OCI-LY7 (cell line): ENCODE results near the gene SND1. TPM values are rescaled to one million over a fixed set of nuclear protein-coding genes. Genes with fewer than 3 reads are reported as not detected.

Experiments used
- BruUV-seq: library from RNA; stranded (reverse); fragments of 400-500 nt; replicated peaks from 2 replicates; lab custom pipeline; 2021; lab: Mats Ljungman, UMichigan
- CTCF ChIA-PET: fragments of 300-600 bp; sonication (Branson Sonifier 250); formaldehyde crosslinking; loops from one replicate; lab custom pipeline; 2022; ENCODE audit warnings: antibody characterized with exemption; ENCODE audit not compliant: unreplicated experiment; lab: Charles Lee
- POLR2A ChIA-PET: fragments of 300-600 bp; sonication (Branson Sonifier 250); formaldehyde crosslinking; loops from one replicate; lab custom pipeline; 2022; ENCODE audit warnings: antibody characterized with exemption; lab: Charles Lee
- DNase-seq: peaks from one replicate; pipeline ENCODE4 v3.0.0-alpha.2; 2015; ENCODE audit warnings: low spot score
- H2AFZ ChIP-seq: fragments of 200-600 bp; sonication (generic), shearing (Covaris generic); 2 replicates; pipeline ENCODE4 v1.6.1; 2014; ENCODE audit warnings: mild to moderate bottlenecking, antibody characterized with exemption, low read length, moderate library complexity
- H3K27ac ChIP-seq: fragments of 200-600 bp; sonication (generic); 2 replicates; pipeline ENCODE4 v1.5.1; 2014; ENCODE audit warnings: mixed run types, low read depth, mild to moderate bottlenecking, moderate library complexity, low read length, inconsistent platforms; ENCODE audit not compliant: poor library complexity, severe bottlenecking
- H3K36me3 ChIP-seq: fragments of 200-600 bp; sonication (generic); 2 replicates; pipeline ENCODE4 v1.6.1; 2014; ENCODE audit warnings: mild to moderate bottlenecking, antibody characterized with exemption, low read length, moderate library complexity, mixed read lengths; ENCODE audit not compliant: insufficient read depth
- H3K4me1 ChIP-seq: fragments of 200-600 bp; sonication (generic); 2 replicates; pipeline ENCODE4 v1.5.1; 2014; ENCODE audit warnings: mild to moderate bottlenecking, low read length; ENCODE audit not compliant: insufficient read depth, poor library complexity, severe bottlenecking
- H3K4me2 ChIP-seq: fragments of 200-600 bp; sonication (generic); 2 replicates; pipeline ENCODE4 v1.6.1; 2014; ENCODE audit warnings: mild to moderate bottlenecking, low read length
- H3K4me3 ChIP-seq: fragments of 200-600 bp; sonication (generic); 2 replicates; pipeline ENCODE4 v1.5.1; 2014; ENCODE audit warnings: mild to moderate bottlenecking, low read depth, low read length; ENCODE audit not compliant: poor library complexity, severe bottlenecking
- H3K79me2 ChIP-seq: fragments of 200-600 bp; sonication (generic); 2 replicates; pipeline ENCODE4 v1.6.1; 2016; ENCODE audit warnings: low read depth, mild to moderate bottlenecking, low read length, moderate library complexity, mixed read lengths; ENCODE audit not compliant: insufficient read depth
- H3K9me2 ChIP-seq: fragments of 200-600 bp; sonication (generic); 2 replicates; pipeline ENCODE4 v1.6.1; 2016; ENCODE audit warnings: mild to moderate bottlenecking, low read length, mixed read lengths; ENCODE audit not compliant: insufficient read depth
- H3K9me3 ChIP-seq: fragments of 200-600 bp; sonication (generic); 2 replicates; pipeline ENCODE4 v1.6.1; 2014; ENCODE audit warnings: mild to moderate bottlenecking, mixed run types, low read length, mixed read lengths
- H4K20me1 ChIP-seq: fragments of 200-600 bp; sonication (generic); 2 replicates; pipeline ENCODE4 v1.6.1; 2014; ENCODE audit warnings: mild to moderate bottlenecking, antibody characterized with exemption, low read length, moderate library complexity, mixed read lengths; ENCODE audit not compliant: insufficient read depth
- CTCF ChIP-seq: fragments of 200-600 bp; sonication (generic); conservative IDR thresholded peaks from 2 replicates; pipeline ENCODE4 v1.5.1; 2014; ENCODE audit warnings: mild to moderate bottlenecking, antibody characterized with exemption, low read length, moderate library complexity, mixed read lengths
- EZH2phosphoT487 ChIP-seq: fragments of 200-600 bp; sonication (generic); IDR thresholded peaks from 2 replicates; pipeline ENCODE4 v1.6.1; 2018; ENCODE audit warnings: low read depth, borderline replicate concordance, mild to moderate bottlenecking, mixed run types, antibody characterized with exemption, low read length, moderate library complexity, mixed read lengths
- intact Hi-C: fragments of 100-400 bp; cut with micrococcal nuclease; formaldehyde crosslinking; loops from one replicate; pipeline ENCODE4 v1.10.0; 2022; ENCODE audit not compliant: unreplicated experiment
- total RNA-seq, 2 experiments: library from RNA; depleted of rRNA in 1 of 2; stranded (reverse); fragments of >200 nt in 1 of 2; shearing (Covaris generic) in 1 of 2; gene quantifications; 2 replicates each; pipeline ENCODE4 v1.2.3, GENCODE V29; 2014 to 2022

The SND1 gene
- total RNA-seq, 2 experiments from 2014 or later, result 111 to 221 TPM

GRCh38 chr7:127821146-127821545 lies 169.2 kb downstream of the SND1 start:
- ChIA-PET POLR2A (interaction anchor here (0.9 kb wide), 1 partner anchor 202 kb away, joined by 5 read pairs; no protein-coding TSS in a partner anchor), CTCF (no interaction called here)
- H3K4me1 ChIP-seq, result peaks cover 6% of the 10 kb centered on the region
- no peaks in the 10 kb centered on the region for H3K79me2 ChIP-seq
- no TSS peak for BruUV-seq
- intact Hi-C loops, result no loop called here
- TF ChIP-seq CTCF (no peak), EZH2phosphoT487 (no peak)
- H3K9me3 ChIP-seq, result no peaks in the 10 kb centered on the region
- H3K27ac ChIP-seq, result no peak overlapping the region
- no peaks in the 10 kb centered on the region for H3K9me2 ChIP-seq
- no peak overlapping the region for H3K4me2 ChIP-seq
- H2AFZ ChIP-seq, result no peak overlapping the region
- no peak overlapping the region for H3K4me3 ChIP-seq
- peaks cover 6% of the 10 kb centered on the region; the same call in 1 of the 2 replicates for H3K36me3 ChIP-seq
- DNase-seq, result no peak
- peaks cover 6% of the 10 kb centered on the region; the same call in 1 of the 2 replicates for H4K20me1 ChIP-seq

DNA sequence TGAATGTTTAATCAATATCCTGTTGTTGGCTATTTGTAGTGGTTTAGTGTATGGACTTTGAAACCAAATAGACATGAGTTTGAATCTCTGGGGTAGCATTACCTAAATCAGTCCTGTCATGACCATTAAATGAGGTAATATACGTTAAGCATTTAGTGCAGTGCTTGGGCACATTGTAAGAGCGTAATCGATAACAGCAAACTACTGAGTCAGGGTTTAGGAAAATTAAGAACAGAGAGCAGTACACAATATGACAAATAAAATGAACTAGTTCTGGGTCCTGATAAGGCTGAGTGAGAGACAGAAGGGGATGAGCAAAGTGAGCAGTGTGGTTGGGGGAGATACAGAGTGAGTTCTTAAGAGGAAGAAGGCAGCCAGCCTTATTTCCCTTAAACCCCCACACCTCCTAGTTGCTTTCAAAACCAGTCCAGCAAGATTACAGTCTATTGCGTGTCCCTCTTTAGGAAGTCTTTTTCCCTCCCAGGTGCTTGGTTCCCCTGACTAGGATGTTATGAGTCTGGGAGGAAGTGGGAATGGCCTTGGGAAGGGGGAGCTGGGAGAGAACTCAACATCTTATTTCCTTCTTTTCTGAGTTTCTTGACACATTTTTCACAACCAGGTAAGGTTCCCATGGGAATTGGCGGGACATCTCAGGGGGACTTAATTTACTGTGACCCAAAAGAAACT lies 171.0 kb downstream of the SND1 start:
- ChIA-PET POLR2A (interaction anchor here (1.5 kb wide), 1 partner anchor 21 kb away, joined by 3 read pairs; no protein-coding TSS in a partner anchor), CTCF (no interaction called here)
- TF ChIP-seq CTCF (no peak), EZH2phosphoT487 (no peak)
- peak; percentile 11 for DNase-seq
- Histone ChIP-seq H3K79me2 (0 out of 2 replicates have a peak, but pooled peaks cover 5% of the 10 kb centered on the region), H2AFZ (no peak overlapping the region), H3K9me2 (no peaks in the 10 kb centered on the region), H3K4me2 (no peak overlapping the region), H3K9me3 (no peaks in the 10 kb centered on the region), H3K4me1 (peaks cover 6% of the 10 kb centered on the region), H3K27ac (no peak overlapping the region), H3K4me3 (no peak overlapping the region), H3K36me3 (0 out of 2 replicates have a peak, but pooled peaks cover 6% of the 10 kb centered on the region), H4K20me1 (peaks cover 6% of the 10 kb centered on the region; the same call in 1 of the 2 replicates)
- BruUV-seq, result no TSS peak
- intact Hi-C loops, result no loop called here

DNA sequence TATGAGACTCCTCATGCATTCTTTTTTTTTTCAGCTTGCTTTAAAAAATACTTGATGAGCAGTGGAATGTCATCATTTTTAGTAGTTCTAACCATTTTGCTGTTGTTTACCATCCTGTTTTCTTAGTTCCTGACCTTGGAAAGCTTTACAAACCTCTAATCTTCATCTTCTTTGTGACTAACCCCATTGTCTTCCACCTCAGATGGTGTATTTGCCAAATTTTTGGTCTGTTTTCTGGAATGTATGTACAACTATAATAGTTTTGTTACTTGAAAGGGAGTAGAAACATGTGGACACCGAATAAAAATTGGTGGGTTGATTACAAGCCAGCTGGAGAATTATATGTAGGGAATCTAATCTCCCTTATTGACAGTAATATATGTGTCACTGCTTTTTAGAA lies 172.7 kb downstream of the SND1 start:
- H3K9me3 ChIP-seq, result no peaks in the 10 kb centered on the region
- no peak overlapping the region for H2AFZ ChIP-seq
- H3K4me3 ChIP-seq, result no peak overlapping the region
- peaks cover 6% of the 10 kb centered on the region; the same call in 1 of the 2 replicates for H3K36me3 ChIP-seq
- DNase-seq, result no peak
- 0 out of 2 replicates have a peak, but pooled peaks cover 5% of the 10 kb centered on the region for H3K79me2 ChIP-seq
- no peaks in the 10 kb centered on the region for H3K9me2 ChIP-seq
- H3K27ac ChIP-seq, result no peak overlapping the region
- BruUV-seq, result no TSS peak
- H3K4me1 ChIP-seq, result peaks cover 22% of the 10 kb centered on the region
- POLR2A ChIA-PET, result no interaction called here
- H3K4me2 ChIP-seq, result no peak overlapping the region
- intact Hi-C loops, result no loop called here
- TF ChIP-seq CTCF, result no peak
- no peak for TF ChIP-seq EZH2phosphoT487
- H4K20me1 ChIP-seq, result peaks cover 6% of the 10 kb centered on the region; the same call in 1 of the 2 replicates
- CTCF ChIA-PET, result no interaction called here
